Breast epithelium (tissue), 4 donors: ENCODE data around the gene GOLGA1. TPM values are rescaled to one million over a fixed set of nuclear protein-coding genes. Genes with fewer than 3 reads are reported as not detected.

Experiments used
- DNase-seq, 2 donors: peaks; one replicate each; pipeline ENCODE4 v3.0.0-alpha.2; 2019; ENCODE audit warnings: low spot score in 2 of 2
- H3K27ac ChIP-seq, 2 donors: fragments of 200-600 bp; sonication (generic) in 1 of 2; one replicate each; pipeline ENCODE4 v1.5.1; 2016 to 2019; ENCODE audit warnings: mild to moderate bottlenecking in 1 of 2
- H3K27me3 ChIP-seq, 2 donors: fragments of 200-600 bp; sonication (generic) in 1 of 2; one replicate each; pipeline versions ENCODE4 v1.5.1 to v1.6.0; 2017 to 2019; ENCODE audit warnings: control low read depth in 1 of 2, mild to moderate bottlenecking in 1 of 2
- H3K36me3 ChIP-seq: fragments of 200-600 bp; one replicate; pipeline ENCODE4 v1.5.1; 2019
- H3K4me1 ChIP-seq, 2 donors: fragments of 200-600 bp; sonication (generic); one replicate each; pipeline ENCODE4 v1.5.1; 2016 to 2019; ENCODE audit warnings: control low read depth in 1 of 2
- H3K4me3 ChIP-seq, 3 donors: fragments of 200-600 bp; sonication (generic); 1 replicate in 2 of 3; 2 replicates in 1 of 3; pipeline ENCODE4 v1.5.1; 2016 to 2019; ENCODE audit warnings: mild to moderate bottlenecking in 3 of 3, moderate library complexity in 2 of 3
- H3K9me3 ChIP-seq, 2 donors: fragments of 200-600 bp; sonication (generic) in 1 of 2; one replicate each; pipeline ENCODE4 v1.5.1; 2016 to 2019; ENCODE audit warnings: control low read depth in 1 of 2
- CTCF ChIP-seq, 3 donors: fragments of 450-650 bp; IDR thresholded peaks; one replicate each; pipeline ENCODE4 v1.5.1; 2016 to 2017; ENCODE audit warnings: antibody characterized with exemption in 3 of 3, mild to moderate bottlenecking in 3 of 3, moderate library complexity in 3 of 3
- POLR2A ChIP-seq: fragments of 450-650 bp; IDR thresholded peaks from one replicate; pipeline ENCODE4 v1.6.1; 2016; ENCODE audit warnings: antibody characterized with exemption, mild to moderate bottlenecking, moderate library complexity
- POLR2AphosphoS5 ChIP-seq, 3 donors: sonication (generic); formaldehyde crosslinking; IDR thresholded peaks; one replicate each; pipeline ENCODE4 v1.6.1; 2017; ENCODE audit warnings: antibody characterized with exemption in 3 of 3
- intact Hi-C: fragments of 100-400 bp; cut with DNase I; formaldehyde crosslinking; loops from one replicate; pipeline ENCODE4 v1.15.1; 2023; ENCODE audit warnings: low total_unique reads
- total RNA-seq, 3 donors: library from RNA; depleted of rRNA; stranded (reverse); fragments of >200 nt; gene quantifications; one replicate each; pipeline ENCODE4 v1.1.0, GENCODE V29; 2016

GOLGA1 gene
- total RNA-seq, 3 donors from 2014 or later: 20.6 to 23.0 (median 21.1) TPM

DNA sequence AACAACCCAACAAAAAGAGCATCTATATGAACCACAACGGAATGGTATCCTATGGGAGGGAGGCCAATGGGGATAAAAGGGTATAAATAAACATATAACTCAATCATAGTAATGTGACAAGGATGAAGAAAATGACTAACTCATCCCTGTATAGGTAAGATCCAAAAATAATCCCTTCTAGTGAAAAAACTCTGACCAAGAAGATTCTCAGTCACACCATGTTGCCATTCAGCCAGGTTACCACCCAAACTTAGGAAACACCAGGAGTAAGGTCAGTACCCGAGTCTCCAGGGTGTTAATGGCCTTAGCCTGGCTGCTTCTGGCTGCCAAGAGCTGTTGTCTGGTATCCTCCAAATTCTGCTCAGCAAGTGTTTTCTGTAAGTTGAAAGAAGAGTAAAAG is 32.8 kb downstream of the GOLGA1 start:
- Histone ChIP-seq H3K27ac (no peak overlapping the region), H3K4me1 (no peaks in the 10 kb centered on the region), H3K27me3 (no peaks in the 10 kb centered on the region), H3K4me3 (no peak overlapping the region), H3K36me3 (peaks cover 9% of the 10 kb centered on the region), H3K9me3 (no peaks in the 10 kb centered on the region)
- intact Hi-C loops: no loop called here
- no peak for DNase-seq
- TF ChIP-seq CTCF (IDR thresholded peaks at IDR 0.05): no peak
- TF ChIP-seq POLR2A: no peak
- TF ChIP-seq POLR2AphosphoS5 (IDR thresholded peaks at IDR 0.05): no peak

DNA sequence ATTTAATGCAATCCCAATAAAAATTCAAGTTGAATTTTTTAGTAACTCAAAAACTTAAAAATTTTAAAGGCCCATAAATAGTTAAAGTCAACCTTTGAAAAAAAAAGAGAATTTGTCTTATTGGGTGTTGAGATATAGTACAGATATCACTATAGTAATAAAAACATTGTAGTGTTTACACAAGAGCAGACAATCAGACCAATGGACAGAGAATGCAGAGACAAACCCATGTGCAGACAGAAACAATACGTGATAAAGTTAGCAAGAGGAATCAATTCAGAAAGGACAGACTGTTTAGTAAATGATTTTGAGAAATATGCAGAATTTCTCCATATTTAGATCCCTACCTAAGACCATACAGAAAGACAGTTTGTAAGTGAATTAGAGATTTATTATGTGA is 33.9 kb downstream of the GOLGA1 start:
- no peaks in the 10 kb centered on the region for H3K9me3 ChIP-seq
- intact Hi-C loops: loop anchor here (1.0 kb wide), 1 partner anchor 13 kb away; no protein-coding TSS in a partner anchor
- no peak overlapping the region for H3K27ac ChIP-seq
- H3K36me3 ChIP-seq: peaks cover 9% of the 10 kb centered on the region
- TF ChIP-seq CTCF (IDR thresholded peaks at IDR 0.05) (no peak), POLR2A (no peak), POLR2AphosphoS5 (IDR thresholded peaks at IDR 0.05) (no peak)
- no peaks in the 10 kb centered on the region for H3K27me3 ChIP-seq
- H3K4me1 ChIP-seq: no peaks in the 10 kb centered on the region
- DNase-seq: no peak
- no peak overlapping the region for H3K4me3 ChIP-seq

DNA sequence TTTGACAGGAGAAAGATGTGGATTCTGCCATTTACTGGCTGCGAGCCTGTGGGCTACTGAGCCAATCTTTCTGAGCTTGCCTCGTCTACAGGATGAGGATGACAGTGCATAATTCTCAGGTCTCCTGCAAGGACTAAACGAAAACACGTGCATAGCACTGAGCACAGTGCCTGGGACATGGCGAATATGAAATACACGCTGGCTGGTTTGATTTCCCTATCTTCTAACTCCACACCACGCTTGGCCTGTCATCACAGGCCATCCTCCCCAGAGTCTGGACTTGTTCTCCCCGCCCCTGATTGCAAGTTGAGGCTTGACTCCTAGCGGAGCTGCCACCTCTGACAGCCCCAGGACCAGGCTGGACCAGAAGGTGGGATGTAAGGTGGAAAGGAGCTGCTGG is 41.0 kb downstream of the GOLGA1 start:
- H3K4me1 ChIP-seq: no peaks in the 10 kb centered on the region
- no peak overlapping the region for H3K27ac ChIP-seq
- no peaks in the 10 kb centered on the region for H3K36me3 ChIP-seq
- H3K9me3 ChIP-seq: no peaks in the 10 kb centered on the region
- no peak overlapping the region for H3K4me3 ChIP-seq
- TF ChIP-seq POLR2AphosphoS5 (IDR thresholded peaks at IDR 0.05) (no peak), POLR2A (no peak), CTCF (IDR thresholded peaks at IDR 0.05) (no peak)
- intact Hi-C loops: no loop called here
- no peak for DNase-seq
- no peaks in the 10 kb centered on the region for H3K27me3 ChIP-seq

- no peak for TF ChIP-seq POLR2A
- H3K36me3 ChIP-seq: no peaks in the 10 kb centered on the region
- no peak overlapping the region for H3K27ac ChIP-seq
- no peaks in the 10 kb centered on the region for H3K4me1 ChIP-seq
- no peaks in the 10 kb centered on the region for H3K27me3 ChIP-seq
- intact Hi-C loops: no loop called here
- DNase-seq: no peak
- no peaks in the 10 kb centered on the region for H3K9me3 ChIP-seq
- no peak overlapping the region for H3K4me3 ChIP-seq
Measured at GRCh38 chr9:124897570-124898460, 43.1 kb downstream of the GOLGA1 start.

DNA sequence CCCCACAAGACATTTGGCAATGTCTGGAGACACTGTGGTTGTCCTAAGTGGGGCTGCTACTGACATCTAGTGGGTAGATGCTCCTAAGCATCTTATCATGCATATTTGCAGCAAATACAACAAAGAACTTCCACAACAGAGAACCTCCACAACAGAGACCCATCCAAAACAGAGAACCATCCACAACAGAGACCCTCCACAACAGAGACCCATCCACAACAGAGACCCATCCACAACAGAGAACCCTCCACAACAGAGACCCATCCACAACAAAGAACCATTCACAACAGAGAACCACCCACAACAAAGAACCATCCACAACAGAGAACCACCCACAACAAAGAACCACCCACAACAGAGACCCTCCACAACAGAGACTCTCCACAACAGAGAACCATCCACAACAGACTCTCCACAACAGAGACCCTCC is 46.1 kb downstream of the GOLGA1 start:
- no peak for DNase-seq
- TF ChIP-seq POLR2AphosphoS5 (IDR thresholded peaks at IDR 0.05) (no peak), POLR2A (no peak), CTCF (IDR thresholded peaks at IDR 0.05) (peak in 1 of 3 donors; percentile 14)
- no peaks in the 10 kb centered on the region for H3K27me3 ChIP-seq
- intact Hi-C loops: loop anchor here (1.0 kb wide), 1 partner anchor 13 kb away; no protein-coding TSS in a partner anchor
- H3K4me1 ChIP-seq: no peaks in the 10 kb centered on the region
- no peak overlapping the region for H3K4me3 ChIP-seq
- no peaks in the 10 kb centered on the region for H3K9me3 ChIP-seq
- no peaks in the 10 kb centered on the region for H3K36me3 ChIP-seq
- no peak overlapping the region for H3K27ac ChIP-seq
